ENCODE data around the gene XKRX. TPM values are rescaled to one million over a fixed set of nuclear protein-coding genes. Genes with fewer than 3 reads are reported as not detected.

XKRX gene
- not detected in 2 replicates for total RNA-seq

DNA sequence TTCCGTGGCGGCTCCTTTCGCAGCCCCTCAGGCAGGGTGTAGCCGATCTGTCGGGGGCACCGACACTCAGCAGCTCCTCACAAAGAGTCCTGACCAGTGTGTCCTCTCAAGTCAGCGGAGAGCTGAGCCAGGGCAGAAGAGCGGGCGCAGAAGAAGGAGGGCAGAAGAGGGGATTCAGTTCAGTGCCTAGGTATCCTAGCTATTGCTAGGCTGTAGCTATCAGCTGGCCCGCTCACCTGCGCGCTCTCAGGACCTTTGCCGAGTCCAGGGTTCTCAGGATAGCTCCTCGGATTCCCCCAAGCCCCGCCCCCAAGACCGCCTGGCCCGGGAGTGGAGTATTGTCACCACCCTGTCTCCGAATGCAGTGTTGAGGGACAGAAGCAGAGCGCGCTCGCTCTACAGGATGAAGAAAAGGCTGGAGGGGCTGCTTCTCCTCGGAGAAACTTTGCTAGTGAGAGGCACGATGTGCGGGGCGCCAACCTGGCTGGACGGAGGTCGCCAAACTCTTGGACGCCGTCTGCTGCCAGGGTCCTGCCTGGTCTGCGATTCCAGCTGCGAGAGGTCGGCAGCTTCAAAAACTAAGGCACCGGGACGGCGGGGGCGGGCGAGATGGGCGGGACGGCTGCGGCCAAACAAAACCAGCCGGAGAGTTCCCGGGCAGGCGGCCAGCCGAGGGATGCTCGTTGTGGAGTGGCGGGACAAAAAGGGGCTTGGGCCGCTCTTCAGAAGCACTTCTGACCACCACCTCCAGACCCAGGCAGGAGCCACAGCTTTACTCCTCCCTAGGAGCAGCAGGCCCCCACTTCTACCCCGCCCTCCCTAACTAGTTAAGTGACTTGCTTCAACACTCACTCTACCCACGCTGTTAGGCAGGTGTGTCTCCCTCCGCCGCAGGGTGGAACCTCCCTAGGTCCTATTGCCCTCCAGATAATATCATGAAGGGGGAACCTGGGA is at the start of gene XKRX:
XKRX (minus strand) TSS at position 258 of the 954 bp plus-strand sequence. CDS start 613 bp downstream, outside the sequence.

DNA sequence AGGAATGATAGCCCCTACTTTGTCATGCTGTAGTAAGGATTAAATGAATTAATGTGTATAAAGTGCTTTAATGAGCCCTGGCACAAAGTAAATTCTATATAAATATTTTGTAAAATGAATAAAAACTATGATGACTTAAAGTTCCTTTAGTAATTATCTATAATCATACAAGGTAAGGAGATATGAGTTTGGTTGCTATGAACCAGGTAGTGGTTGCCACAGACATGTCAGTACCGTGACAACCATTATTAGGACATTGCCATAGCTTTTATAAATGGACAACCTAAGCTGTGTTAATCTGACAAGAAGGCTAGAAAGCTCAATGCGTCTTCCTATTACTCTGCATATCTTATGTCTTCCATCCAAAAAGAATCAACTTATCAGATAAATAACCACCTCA is 40.7 kb upstream of the XKRX start, which contains the start of gene ARL13A:
ARL13A (plus strand) TSS at position 301 of the 400 bp plus-strand sequence. CDS start 3,982 bp downstream, outside the sequence.

DNA sequence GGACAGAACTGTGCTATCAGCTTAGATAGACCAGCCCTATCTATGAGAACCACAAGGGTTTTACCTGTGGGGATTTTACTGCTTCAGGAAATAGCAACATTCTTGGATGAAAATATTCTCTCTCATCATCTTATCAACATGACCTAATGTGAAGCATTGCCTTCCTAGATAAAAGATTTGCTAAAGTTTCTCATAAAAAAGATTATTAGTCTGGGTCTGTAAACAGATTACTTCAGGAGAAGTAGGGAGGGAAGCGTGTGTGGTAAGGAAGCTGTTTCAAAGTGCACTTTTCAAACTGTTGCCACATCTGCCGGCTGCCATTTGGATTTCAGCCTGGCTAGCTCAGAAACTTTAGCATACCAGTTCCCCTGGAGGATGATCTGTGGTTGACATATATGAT is 54.4 kb downstream of the XKRX start, which contains the start of gene NOX1:
NOX1 (minus strand) TSS at position 35 of the 400 bp plus-strand sequence. CDS start 220 bp downstream, outside the sequence.

Other genes starting within 250 kb of the XKRX start
- gene SYTL4, start 196.8 kb downstream of the XKRX start, total RNA-seq, result 23.9 and 26.8 TPM in 2 replicates
- 8.3 and 13.1 TPM in 2 replicates for gene CSTF2, start 108.5 kb downstream of the XKRX start, total RNA-seq
- not detected in 2 replicates for gene NOX1, start 54.6 kb downstream of the XKRX start, total RNA-seq
- gene ARL13A, start 40.8 kb upstream of the XKRX start, total RNA-seq, result not detected in 2 replicates
- 13.5 and 13.9 TPM in 2 replicates for gene TRMT2B, start 123.2 kb upstream of the XKRX start, total RNA-seq
- 0.60 and 0.65 TPM in 2 replicates for gene TMEM35A, start 150.0 kb upstream of the XKRX start, total RNA-seq
- gene CENPI, start 169.3 kb upstream of the XKRX start, total RNA-seq, result 4.6 and 5.2 TPM in 2 replicates

Data from dermis lymphatic vessel endothelial cell (primary cell).